Panc1 (cell line): ENCODE measurements around the gene SYNM.

Source experiments
- POLR2AphosphoS5 ChIP-seq: IDR thresholded peaks from 2 replicates; pipeline ENCODE4 v1.6.1; 2012; ENCODE audit warnings: mild to moderate bottlenecking, low read depth, low read length, moderate library complexity
- TF ChIP-seq, protein P1 (sequence below): fragments of 450-650 bp; IDR thresholded peaks from 2 replicates; pipeline ENCODE4 v1.5.1; 2017; ENCODE audit warnings: mild to moderate bottlenecking
- TF ChIP-seq, protein P2 (sequence below), 2 experiments: IDR thresholded peaks; 2 replicates each; pipeline ENCODE4 v1.6.1; 2011 to 2012; ENCODE audit warnings: low read depth in 2 of 2, control low read depth in 1 of 2, low read length in 1 of 2, mild to moderate bottlenecking in 1 of 2, moderate library complexity in 1 of 2; ENCODE audit not compliant: insufficient read depth in 1 of 2

DNA sequence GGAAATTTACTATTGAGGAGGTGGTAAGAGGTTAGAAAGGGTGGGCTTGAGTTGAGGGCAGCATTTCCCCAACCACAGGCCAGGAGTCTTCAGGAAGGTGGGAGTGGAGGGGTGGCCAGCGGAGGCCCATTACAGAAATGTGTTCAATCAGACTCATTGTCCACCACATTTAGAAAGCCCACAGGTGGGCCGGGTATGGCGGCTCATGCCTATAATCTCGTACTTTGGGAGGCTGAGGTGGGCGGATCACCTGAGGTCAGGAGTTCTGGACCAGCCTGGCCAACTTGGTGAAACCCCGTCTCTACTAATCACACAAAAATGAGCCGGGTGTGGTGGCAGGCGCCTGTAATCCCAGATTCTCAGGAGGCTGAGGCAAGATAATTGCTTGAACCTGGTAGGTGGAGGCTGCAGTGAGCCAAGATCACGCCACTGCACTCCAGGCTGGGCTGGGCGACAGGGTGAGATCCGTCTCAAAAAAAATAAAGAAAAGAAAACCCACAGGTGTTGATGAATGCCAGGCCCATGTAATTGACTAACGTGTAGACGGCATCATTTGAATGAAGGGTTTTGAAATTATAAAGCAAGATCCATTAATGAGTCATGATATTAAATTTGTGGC is 12.2 kb upstream of the SYNM start:
- TF ChIP-seq, protein P1, sequence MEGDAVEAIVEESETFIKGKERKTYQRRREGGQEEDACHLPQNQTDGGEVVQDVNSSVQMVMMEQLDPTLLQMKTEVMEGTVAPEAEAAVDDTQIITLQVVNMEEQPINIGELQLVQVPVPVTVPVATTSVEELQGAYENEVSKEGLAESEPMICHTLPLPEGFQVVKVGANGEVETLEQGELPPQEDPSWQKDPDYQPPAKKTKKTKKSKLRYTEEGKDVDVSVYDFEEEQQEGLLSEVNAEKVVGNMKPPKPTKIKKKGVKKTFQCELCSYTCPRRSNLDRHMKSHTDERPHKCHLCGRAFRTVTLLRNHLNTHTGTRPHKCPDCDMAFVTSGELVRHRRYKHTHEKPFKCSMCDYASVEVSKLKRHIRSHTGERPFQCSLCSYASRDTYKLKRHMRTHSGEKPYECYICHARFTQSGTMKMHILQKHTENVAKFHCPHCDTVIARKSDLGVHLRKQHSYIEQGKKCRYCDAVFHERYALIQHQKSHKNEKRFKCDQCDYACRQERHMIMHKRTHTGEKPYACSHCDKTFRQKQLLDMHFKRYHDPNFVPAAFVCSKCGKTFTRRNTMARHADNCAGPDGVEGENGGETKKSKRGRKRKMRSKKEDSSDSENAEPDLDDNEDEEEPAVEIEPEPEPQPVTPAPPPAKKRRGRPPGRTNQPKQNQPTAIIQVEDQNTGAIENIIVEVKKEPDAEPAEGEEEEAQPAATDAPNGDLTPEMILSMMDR = no peak
- TF ChIP-seq, protein P2, sequence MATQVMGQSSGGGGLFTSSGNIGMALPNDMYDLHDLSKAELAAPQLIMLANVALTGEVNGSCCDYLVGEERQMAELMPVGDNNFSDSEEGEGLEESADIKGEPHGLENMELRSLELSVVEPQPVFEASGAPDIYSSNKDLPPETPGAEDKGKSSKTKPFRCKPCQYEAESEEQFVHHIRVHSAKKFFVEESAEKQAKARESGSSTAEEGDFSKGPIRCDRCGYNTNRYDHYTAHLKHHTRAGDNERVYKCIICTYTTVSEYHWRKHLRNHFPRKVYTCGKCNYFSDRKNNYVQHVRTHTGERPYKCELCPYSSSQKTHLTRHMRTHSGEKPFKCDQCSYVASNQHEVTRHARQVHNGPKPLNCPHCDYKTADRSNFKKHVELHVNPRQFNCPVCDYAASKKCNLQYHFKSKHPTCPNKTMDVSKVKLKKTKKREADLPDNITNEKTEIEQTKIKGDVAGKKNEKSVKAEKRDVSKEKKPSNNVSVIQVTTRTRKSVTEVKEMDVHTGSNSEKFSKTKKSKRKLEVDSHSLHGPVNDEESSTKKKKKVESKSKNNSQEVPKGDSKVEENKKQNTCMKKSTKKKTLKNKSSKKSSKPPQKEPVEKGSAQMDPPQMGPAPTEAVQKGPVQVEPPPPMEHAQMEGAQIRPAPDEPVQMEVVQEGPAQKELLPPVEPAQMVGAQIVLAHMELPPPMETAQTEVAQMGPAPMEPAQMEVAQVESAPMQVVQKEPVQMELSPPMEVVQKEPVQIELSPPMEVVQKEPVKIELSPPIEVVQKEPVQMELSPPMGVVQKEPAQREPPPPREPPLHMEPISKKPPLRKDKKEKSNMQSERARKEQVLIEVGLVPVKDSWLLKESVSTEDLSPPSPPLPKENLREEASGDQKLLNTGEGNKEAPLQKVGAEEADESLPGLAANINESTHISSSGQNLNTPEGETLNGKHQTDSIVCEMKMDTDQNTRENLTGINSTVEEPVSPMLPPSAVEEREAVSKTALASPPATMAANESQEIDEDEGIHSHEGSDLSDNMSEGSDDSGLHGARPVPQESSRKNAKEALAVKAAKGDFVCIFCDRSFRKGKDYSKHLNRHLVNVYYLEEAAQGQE (IDR thresholded peaks at IDR 0.05; ENCODE audit: insufficient read depth in 1 of 2, low read depth in 2 of 2, low read length in 1 of 2) = no peak
- TF ChIP-seq POLR2AphosphoS5 = no peak
